Muscle of leg (tissue), 11 donors: Measurements from ENCODE around the gene RIMBP2. TPM values are rescaled to one million over a fixed set of nuclear protein-coding genes. Genes with fewer than 3 reads are reported as not detected.
"Not testable (repeated sequence)": the region's sequence is repeated elsewhere in the genome, so short reads cannot be mapped to it uniquely, and the experiment has no call there.

Experiments used
- DNase-seq: peaks from one replicate; pipeline ENCODE4 v3.0.0; 2013
- H3K27ac ChIP-seq: one replicate; pipeline ENCODE4 v1.5.1; 2013; ENCODE audit warnings: mild to moderate bottlenecking, low read length, control low read depth
- H3K27me3 ChIP-seq: one replicate; pipeline ENCODE4 v1.6.1; 2013; ENCODE audit warnings: low read length; ENCODE audit not compliant: control insufficient read depth, insufficient read depth
- H3K36me3 ChIP-seq: one replicate; pipeline ENCODE4 v1.6.1; 2013; ENCODE audit warnings: low read length; ENCODE audit not compliant: control insufficient read depth, insufficient read depth
- H3K4me1 ChIP-seq: one replicate; pipeline ENCODE4 v1.6.1; 2013; ENCODE audit warnings: low read length; ENCODE audit not compliant: control insufficient read depth, insufficient read depth
- H3K4me3 ChIP-seq: one replicate; pipeline ENCODE4 v1.5.1; 2013; ENCODE audit warnings: low read length, control low read depth
- H3K9me3 ChIP-seq: replicated peaks from 2 replicates; pipeline ENCODE4 v1.6.1; 2013; ENCODE audit warnings: low read depth, low read length; ENCODE audit not compliant: control insufficient read depth
- WGBS: methylation state at CpG from one replicate; pipeline ENCODE4 v1.1.5; 2013; ENCODE audit warnings: missing lambda C conversion rate; ENCODE audit not compliant: insufficient coverage; 5-methylcytosine and 5-hydroxymethylcytosine counted together
- polyA plus RNA-seq, 8 donors: library from polyadenylated mRNA; unstranded; fragments of 120-200 nt; gene quantifications; one replicate each; pipeline versions ENCODE4 v1.2.1 to v1.2.3, GENCODE V29; 2013; ENCODE audit warnings: inconsistent platforms in 1 of 8, low replicate concordance in 1 of 8; ENCODE audit not compliant: insufficient read length in 8 of 8, insufficient read depth in 1 of 8
- total RNA-seq: library from RNA; stranded (reverse); fragments of 120-200 nt; gene quantifications from one replicate; pipeline ENCODE4 v1.2.4, GENCODE V29; 2013

Gene RIMBP2
- total and polyA plus RNA-seq, 9 donors = 0.46 to 2.1 (median 0.87) TPM

- WGBS = no CpG with 5 or more reads among the region's 4 CpGs
- H3K27ac ChIP-seq, H3K4me1 ChIP-seq, H3K9me3 ChIP-seq, H3K4me3 ChIP-seq, DNase-seq, H3K36me3 ChIP-seq: not testable (repeated sequence)
- H3K27me3 ChIP-seq = peaks cover 11% of the 10 kb centered on the region
Measured at GRCh38 chr12:130738403-130738802, 22.3 kb upstream of the RIMBP2 start.

- H3K4me1 ChIP-seq = no peaks in the 10 kb centered on the region
- DNase-seq = no peak
- no peaks in the 10 kb centered on the region for H3K36me3 ChIP-seq
- H3K27me3 ChIP-seq = peaks cover 11% of the 10 kb centered on the region
- 44% methylated on average over 11 of the region's 14 CpGs for WGBS
- H3K9me3 ChIP-seq = no peaks in the 10 kb centered on the region
- H3K4me3 ChIP-seq = no peak overlapping the region
- H3K27ac ChIP-seq = no peak overlapping the region
Measured at GRCh38 chr12:130737731-130738130, 21.6 kb upstream of the RIMBP2 start.

- H3K36me3 ChIP-seq = no peaks in the 10 kb centered on the region
- no peak overlapping the region for H3K4me3 ChIP-seq
- H3K9me3 ChIP-seq = no peaks in the 10 kb centered on the region
- H3K27ac ChIP-seq = no peak overlapping the region
- DNase-seq = no peak
- 46% methylated on average over 3 of the region's 9 CpGs for WGBS
- no peaks in the 10 kb centered on the region for H3K4me1 ChIP-seq
- H3K27me3 ChIP-seq = peaks cover 3% of the 10 kb centered on the region
Measured at GRCh38 chr12:130729344-130729743, 13.2 kb upstream of the RIMBP2 start.

GRCh38 chr12:130728158-130729058 is 12.3 kb upstream of the RIMBP2 start:
- Histone ChIP-seq H3K27ac (no peak overlapping the region), H3K27me3 (peaks cover 3% of the 10 kb centered on the region), H3K9me3 (no peaks in the 10 kb centered on the region), H3K4me1 (no peaks in the 10 kb centered on the region), H3K4me3 (no peak overlapping the region), H3K36me3 (no peaks in the 10 kb centered on the region)
- DNase-seq = no peak
- 89% methylated on average over 27 of the region's 32 CpGs for WGBS

- H3K4me1 ChIP-seq = peaks cover 21% of the 10 kb centered on the region
- no peaks in the 10 kb centered on the region for H3K36me3 ChIP-seq
- peaks cover 44% of the 10 kb centered on the region for H3K27me3 ChIP-seq
- H3K4me3 ChIP-seq = no peak overlapping the region
- WGBS = 17% methylated on average over 8 of the region's 8 CpGs
- no peak for DNase-seq
- peaks cover 5% of the 10 kb centered on the region for H3K9me3 ChIP-seq
- no peak overlapping the region for H3K27ac ChIP-seq
Measured at GRCh38 chr12:130719263-130719859, 3.3 kb upstream of the RIMBP2 start.

- H3K9me3 ChIP-seq = peaks cover 5% of the 10 kb centered on the region
- no peak overlapping the region for H3K27ac ChIP-seq
- no peak for DNase-seq
- H3K4me1 ChIP-seq = peaks cover 28% of the 10 kb centered on the region
- H3K4me3 ChIP-seq = no peak overlapping the region
- WGBS = no CpG with 5 or more reads among the region's 5 CpGs
- H3K27me3 ChIP-seq = peaks cover 57% of the 10 kb centered on the region
- H3K36me3 ChIP-seq = no peaks in the 10 kb centered on the region
Measured at GRCh38 chr12:130717752-130718151, 1.7 kb upstream of the RIMBP2 start.

GRCh38 chr12:130716969-130717366 is 869 bp upstream of the RIMBP2 start:
- 23% methylated on average over 4 of the region's 11 CpGs for WGBS
- peaks cover 28% of the 10 kb centered on the region for H3K4me1 ChIP-seq
- no peaks in the 10 kb centered on the region for H3K36me3 ChIP-seq
- H3K9me3 ChIP-seq = peaks cover 2% of the 10 kb centered on the region
- no peak overlapping the region for H3K4me3 ChIP-seq
- peaks cover 62% of the 10 kb centered on the region for H3K27me3 ChIP-seq
- DNase-seq = no peak
- H3K27ac ChIP-seq = no peak overlapping the region

GRCh38 chr12:130715150-130715997 is 725 bp downstream of the RIMBP2 start:
- H3K9me3 ChIP-seq = peaks cover 2% of the 10 kb centered on the region
- peaks cover 71% of the 10 kb centered on the region for H3K27me3 ChIP-seq
- H3K27ac ChIP-seq = no peak overlapping the region
- DNase-seq = peak; percentile 22
- no peaks in the 10 kb centered on the region for H3K36me3 ChIP-seq
- peak overlapping the region; percentile 27 for H3K4me3 ChIP-seq
- 0% methylated on average over 32 of the region's 42 CpGs for whole genome bisulfite sequencing
- H3K4me1 ChIP-seq = peaks cover 28% of the 10 kb centered on the region

GRCh38 chr12:130714591-130715149 is 1.4 kb downstream of the RIMBP2 start:
- H3K36me3 ChIP-seq = no peaks in the 10 kb centered on the region
- H3K9me3 ChIP-seq = peaks cover 2% of the 10 kb centered on the region
- peak; percentile 32 for DNase-seq
- 5% methylated on average over 12 of the region's 20 CpGs for WGBS
- peaks cover 72% of the 10 kb centered on the region for H3K27me3 ChIP-seq
- peak overlapping the region; percentile 27 for H3K4me3 ChIP-seq
- no peak overlapping the region for H3K27ac ChIP-seq
- peaks cover 28% of the 10 kb centered on the region for H3K4me1 ChIP-seq
